ENCODE measurements around the gene NR3C2.

GRCh38 chr4:148118179-148118578 lies 324.0 kb downstream of the NR3C2 start:
- TF ChIP-seq, protein P1, sequence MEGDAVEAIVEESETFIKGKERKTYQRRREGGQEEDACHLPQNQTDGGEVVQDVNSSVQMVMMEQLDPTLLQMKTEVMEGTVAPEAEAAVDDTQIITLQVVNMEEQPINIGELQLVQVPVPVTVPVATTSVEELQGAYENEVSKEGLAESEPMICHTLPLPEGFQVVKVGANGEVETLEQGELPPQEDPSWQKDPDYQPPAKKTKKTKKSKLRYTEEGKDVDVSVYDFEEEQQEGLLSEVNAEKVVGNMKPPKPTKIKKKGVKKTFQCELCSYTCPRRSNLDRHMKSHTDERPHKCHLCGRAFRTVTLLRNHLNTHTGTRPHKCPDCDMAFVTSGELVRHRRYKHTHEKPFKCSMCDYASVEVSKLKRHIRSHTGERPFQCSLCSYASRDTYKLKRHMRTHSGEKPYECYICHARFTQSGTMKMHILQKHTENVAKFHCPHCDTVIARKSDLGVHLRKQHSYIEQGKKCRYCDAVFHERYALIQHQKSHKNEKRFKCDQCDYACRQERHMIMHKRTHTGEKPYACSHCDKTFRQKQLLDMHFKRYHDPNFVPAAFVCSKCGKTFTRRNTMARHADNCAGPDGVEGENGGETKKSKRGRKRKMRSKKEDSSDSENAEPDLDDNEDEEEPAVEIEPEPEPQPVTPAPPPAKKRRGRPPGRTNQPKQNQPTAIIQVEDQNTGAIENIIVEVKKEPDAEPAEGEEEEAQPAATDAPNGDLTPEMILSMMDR (IDR thresholded peaks at IDR 0.05), result no peak
- no peak for TF ChIP-seq NRF1 (IDR thresholded peaks at IDR 0.05; ENCODE audit: low read depth, low read length)
- no peak for TF ChIP-seq POLR2AphosphoS5 (IDR thresholded peaks at IDR 0.05; ENCODE audit: low read depth, low read length)
- no peak for TF ChIP-seq EZH2phosphoT487 (IDR thresholded peaks at IDR 0.05; ENCODE audit: borderline replicate concordance, low read depth)
- no peak for TF ChIP-seq RAD21 (IDR thresholded peaks at IDR 0.05; ENCODE audit: low read length)
- TF ChIP-seq, protein P2, sequence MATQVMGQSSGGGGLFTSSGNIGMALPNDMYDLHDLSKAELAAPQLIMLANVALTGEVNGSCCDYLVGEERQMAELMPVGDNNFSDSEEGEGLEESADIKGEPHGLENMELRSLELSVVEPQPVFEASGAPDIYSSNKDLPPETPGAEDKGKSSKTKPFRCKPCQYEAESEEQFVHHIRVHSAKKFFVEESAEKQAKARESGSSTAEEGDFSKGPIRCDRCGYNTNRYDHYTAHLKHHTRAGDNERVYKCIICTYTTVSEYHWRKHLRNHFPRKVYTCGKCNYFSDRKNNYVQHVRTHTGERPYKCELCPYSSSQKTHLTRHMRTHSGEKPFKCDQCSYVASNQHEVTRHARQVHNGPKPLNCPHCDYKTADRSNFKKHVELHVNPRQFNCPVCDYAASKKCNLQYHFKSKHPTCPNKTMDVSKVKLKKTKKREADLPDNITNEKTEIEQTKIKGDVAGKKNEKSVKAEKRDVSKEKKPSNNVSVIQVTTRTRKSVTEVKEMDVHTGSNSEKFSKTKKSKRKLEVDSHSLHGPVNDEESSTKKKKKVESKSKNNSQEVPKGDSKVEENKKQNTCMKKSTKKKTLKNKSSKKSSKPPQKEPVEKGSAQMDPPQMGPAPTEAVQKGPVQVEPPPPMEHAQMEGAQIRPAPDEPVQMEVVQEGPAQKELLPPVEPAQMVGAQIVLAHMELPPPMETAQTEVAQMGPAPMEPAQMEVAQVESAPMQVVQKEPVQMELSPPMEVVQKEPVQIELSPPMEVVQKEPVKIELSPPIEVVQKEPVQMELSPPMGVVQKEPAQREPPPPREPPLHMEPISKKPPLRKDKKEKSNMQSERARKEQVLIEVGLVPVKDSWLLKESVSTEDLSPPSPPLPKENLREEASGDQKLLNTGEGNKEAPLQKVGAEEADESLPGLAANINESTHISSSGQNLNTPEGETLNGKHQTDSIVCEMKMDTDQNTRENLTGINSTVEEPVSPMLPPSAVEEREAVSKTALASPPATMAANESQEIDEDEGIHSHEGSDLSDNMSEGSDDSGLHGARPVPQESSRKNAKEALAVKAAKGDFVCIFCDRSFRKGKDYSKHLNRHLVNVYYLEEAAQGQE (IDR thresholded peaks at IDR 0.05; ENCODE audit: low read depth, low read length), result no peak
- TF ChIP-seq RCOR1 (IDR thresholded peaks at IDR 0.05; ENCODE audit: low read length), result no peak

All from SK-N-SH (cell line).